Measurements from ENCODE around the gene C15orf40. TPM values are rescaled to one million over a fixed set of nuclear protein-coding genes. Genes with fewer than 3 reads are reported as not detected.

Gene C15orf40
- 23.1 and 26.7 TPM in 2 replicates for total RNA-seq
- long read RNA-seq, full-length matches to known transcripts: 3 of 8 reads
- long read RNA-seq, partial matches to known transcripts: 1 of 8 reads
- long read RNA-seq, other reads (novel, unspliced or antisense): 4 of 8 reads

- H3K27ac Mint-ChIP-seq (ENCODE audit: unreplicated experiment): peak within 1 kb of the TSS; percentile 96
- peak; percentile 53 for TF ChIP-seq CTCF (conservative IDR thresholded peaks at IDR 0.05)
- H3K27me3 Mint-ChIP-seq (ENCODE audit: low read depth): no peaks in the 10 kb centered on the region
- DNase-seq (ENCODE audit: low read depth, low spot score): peak; percentile 76
- H3K4me3 Mint-ChIP-seq: peak within 1 kb of the TSS; percentile 94
- H3K4me1 Mint-ChIP-seq: peaks cover 34% of the 10 kb centered on the region
- peaks cover 34% of the 10 kb centered on the region for H3K36me3 Mint-ChIP-seq (ENCODE audit: low read depth)
- H3K9me3 Mint-ChIP-seq: peaks cover 12% of the 10 kb centered on the region
These were observed at the start of gene C15orf40 for GRCh38 chr15:83011271-83012075. C15orf40 (minus strand) TSS chr15:83011639; CDS start chr15:83011607, 32 bp downstream.

GRCh38 chr15:83057696-83058376 is 46.4 kb upstream of the C15orf40 start:
- no peak for DNase-seq (ENCODE audit: low read depth, low spot score)
- H3K27ac Mint-ChIP-seq (ENCODE audit: unreplicated experiment): peak overlapping the region; percentile 5
- H3K36me3 Mint-ChIP-seq (ENCODE audit: low read depth): peaks cover 6% of the 10 kb centered on the region
- no peak overlapping the region for H3K4me3 Mint-ChIP-seq
- H3K27me3 Mint-ChIP-seq (ENCODE audit: low read depth): no peaks in the 10 kb centered on the region
- H3K9me3 Mint-ChIP-seq: no peaks in the 10 kb centered on the region
- no peak for TF ChIP-seq CTCF (conservative IDR thresholded peaks at IDR 0.05)
- H3K4me1 Mint-ChIP-seq: no peaks in the 10 kb centered on the region

- TF ChIP-seq CTCF (conservative IDR thresholded peaks at IDR 0.05): no peak
- H3K27me3 Mint-ChIP-seq (ENCODE audit: low read depth): no peaks in the 10 kb centered on the region
- no peak overlapping the region for H3K4me3 Mint-ChIP-seq
- peaks cover 6% of the 10 kb centered on the region for H3K36me3 Mint-ChIP-seq (ENCODE audit: low read depth)
- H3K9me3 Mint-ChIP-seq: no peaks in the 10 kb centered on the region
- no peaks in the 10 kb centered on the region for H3K4me1 Mint-ChIP-seq
- H3K27ac Mint-ChIP-seq (ENCODE audit: unreplicated experiment): peak overlapping the region; percentile 43
- DNase-seq (ENCODE audit: low read depth, low spot score): no peak
These were observed 45.6 kb upstream of the C15orf40 start for GRCh38 chr15:83057002-83057401.

GRCh38 chr15:83053151-83053550 is 41.7 kb upstream of the C15orf40 start:
- H3K36me3 Mint-ChIP-seq (ENCODE audit: low read depth): peaks cover 8% of the 10 kb centered on the region
- no peak for DNase-seq (ENCODE audit: low read depth, low spot score)
- no peak overlapping the region for H3K27ac Mint-ChIP-seq (ENCODE audit: unreplicated experiment)
- no peaks in the 10 kb centered on the region for H3K4me1 Mint-ChIP-seq
- TF ChIP-seq CTCF (conservative IDR thresholded peaks at IDR 0.05): no peak
- H3K4me3 Mint-ChIP-seq: no peak overlapping the region
- H3K27me3 Mint-ChIP-seq (ENCODE audit: low read depth): no peaks in the 10 kb centered on the region
- H3K9me3 Mint-ChIP-seq: no peaks in the 10 kb centered on the region

- Mint-ChIP-seq H3K4me1 (no peaks in the 10 kb centered on the region), H3K4me3 (no peak overlapping the region), H3K36me3 (ENCODE audit: low read depth) (peaks cover 16% of the 10 kb centered on the region), H3K27ac (ENCODE audit: unreplicated experiment) (no peak overlapping the region), H3K27me3 (ENCODE audit: low read depth) (no peaks in the 10 kb centered on the region), H3K9me3 (no peaks in the 10 kb centered on the region)
- no peak for TF ChIP-seq CTCF (conservative IDR thresholded peaks at IDR 0.05)
- no peak for DNase-seq (ENCODE audit: low read depth, low spot score)
These were observed 35.2 kb upstream of the C15orf40 start for GRCh38 chr15:83046558-83047127.
